HG03139 (cell line): ENCODE data around the gene CLPSL2.
"Not testable (repeated sequence)": the region's sequence is repeated elsewhere in the genome, so short reads cannot be mapped to it uniquely, and the experiment has no call there.

ENCODE experiments used
- ATAC-seq: cut with Tn5 transposase; IDR thresholded peaks from one replicate; pipeline ENCODE4 v1.9.1; 2021; ENCODE audit not compliant: unreplicated experiment

The CLPSL2 gene

GRCh38 chr6:35776364-35777215 is at the start of gene CLPSL2:
CLPSL2 (plus strand) TSS chr6:35776598; CDS start chr6:35776619, 21 bp downstream.
- no peak for ATAC-seq

- no peak for ATAC-seq
Measured at GRCh38 chr6:35727231-35727934, 49.0 kb upstream of the CLPSL2 start.

GRCh38 chr6:35727935-35728682 is 48.3 kb upstream of the CLPSL2 start:
- ATAC-seq = no peak

- ATAC-seq = no peak
Measured at GRCh38 chr6:35728683-35729678, 47.4 kb upstream of the CLPSL2 start.

GRCh38 chr6:35729722-35730121 is 46.7 kb upstream of the CLPSL2 start:
- no peak for ATAC-seq

GRCh38 chr6:35730745-35731413 is 45.5 kb upstream of the CLPSL2 start:
- ATAC-seq = no peak

- peak; percentile 40 for ATAC-seq
Measured at GRCh38 chr6:35731414-35731735, 45.0 kb upstream of the CLPSL2 start.

- ATAC-seq = peak; percentile 40
Measured at GRCh38 chr6:35731736-35732532, 44.5 kb upstream of the CLPSL2 start.

- no peak for ATAC-seq
Measured at GRCh38 chr6:35733633-35734032, 42.8 kb upstream of the CLPSL2 start.

GRCh38 chr6:35734319-35734718 is 42.1 kb upstream of the CLPSL2 start:
- not testable (repeated sequence) for ATAC-seq

- ATAC-seq = no peak
Measured at GRCh38 chr6:35735452-35735851, 40.9 kb upstream of the CLPSL2 start.

GRCh38 chr6:35736253-35736894 is 40.0 kb upstream of the CLPSL2 start:
- ATAC-seq = no peak

GRCh38 chr6:35736982-35737412 is 39.4 kb upstream of the CLPSL2 start, which contains the start of gene ARMC12:
ARMC12 (plus strand) TSS chr6:35737032; CDS start chr6:35737109, 77 bp downstream.
- no peak for ATAC-seq

- no peak for ATAC-seq
Measured at GRCh38 chr6:35737413-35738211, 38.8 kb upstream of the CLPSL2 start.

GRCh38 chr6:35739645-35740524 is 36.5 kb upstream of the CLPSL2 start:
- no peak for ATAC-seq

- ATAC-seq = no peak
Measured at GRCh38 chr6:35742842-35743241, 33.6 kb upstream of the CLPSL2 start.

- ATAC-seq = no peak
Measured at GRCh38 chr6:35745509-35745908, 30.9 kb upstream of the CLPSL2 start.
